ENCODE results near the gene SMYD4.

DNA sequence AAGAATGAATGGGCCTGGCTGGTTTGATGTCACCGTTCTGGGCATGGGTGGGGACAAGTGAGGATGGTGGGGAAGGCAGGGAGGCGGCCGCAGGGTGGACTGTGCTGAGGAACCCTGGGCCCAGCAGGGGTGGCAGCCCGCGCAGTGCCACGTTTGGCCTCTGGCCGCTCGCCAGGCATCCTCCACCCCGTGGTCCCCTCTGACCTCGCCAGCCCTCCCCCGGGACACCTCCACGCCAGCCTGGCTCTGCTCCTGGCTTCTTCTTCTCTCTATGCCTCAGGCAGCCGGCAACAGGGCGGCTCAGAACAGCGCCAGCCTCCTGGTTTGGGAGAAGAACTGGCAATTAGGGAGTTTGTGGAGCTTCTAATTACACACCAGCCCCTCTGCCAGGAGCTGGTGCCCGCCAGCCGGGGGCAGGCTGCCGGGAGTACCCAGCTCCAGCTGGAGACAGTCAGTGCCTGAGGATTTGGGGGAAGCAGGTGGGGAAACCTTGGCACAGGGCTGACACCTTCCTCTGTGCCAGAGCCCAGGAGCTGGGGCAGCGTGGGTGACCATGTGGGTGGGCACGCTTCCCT lies 74.4 kb downstream of the SMYD4 start:
- TF ChIP-seq YY1 (IDR thresholded peaks at IDR 0.05; ENCODE audit: insufficient read depth, insufficient read length) (no peak), ZNF274 (IDR thresholded peaks at IDR 0.05; ENCODE audit: low read depth, low read length) (no peak)
